HG03060 (cell line): ENCODE measurements around the gene E2F4.
A peak's percentile ranks its signal among the peaks of the same experiment; 100 is the strongest.

ENCODE experiments used
- ATAC-seq: cut with Tn5 transposase; IDR thresholded peaks from one replicate; pipeline ENCODE4 v1.9.1; 2021; ENCODE audit warnings: low read depth, moderate number of reproducible peaks; ENCODE audit not compliant: unreplicated experiment

Gene E2F4

GRCh38 chr16:67247192-67248072, 55.5 kb downstream of the E2F4 start, which contains the start of gene FHOD1:
FHOD1 (minus strand) TSS chr16:67247481; CDS start chr16:67247410, 71 bp downstream.
- peak; percentile 42 for ATAC-seq

DNA sequence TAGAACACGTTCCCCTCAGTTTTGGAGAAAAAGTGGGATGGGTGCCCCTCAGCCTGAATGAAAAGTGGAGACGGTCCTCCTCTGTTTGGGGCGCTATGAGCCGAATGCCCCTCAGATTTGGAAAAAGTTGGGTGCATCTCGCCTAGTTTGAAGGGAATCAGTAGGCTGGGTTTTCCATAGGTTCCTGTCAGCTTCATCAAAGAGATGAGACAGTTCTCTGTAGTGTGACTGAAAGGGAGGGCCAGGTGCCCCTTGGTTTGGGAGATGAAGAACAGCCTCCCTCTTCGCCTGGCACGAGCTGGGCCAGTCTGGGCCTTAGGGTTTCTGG, 56.1 kb downstream of the E2F4 start:
- no peak for ATAC-seq
